Skeletal muscle cell (primary cell): ENCODE measurements around the gene UGT1A5.
"Not testable (repeated sequence)": the region's sequence is repeated elsewhere in the genome, so short reads cannot be mapped to it uniquely, and the experiment has no call there.

Source experiments
- DNase-seq: peaks from one replicate; pipeline ENCODE4 v3.0.0-alpha.2; 2010; ENCODE audit warnings: low read depth
- H3K4me3 ChIP-seq: 2 replicates; pipeline ENCODE4 v1.5.1; 2011; ENCODE audit warnings: low read depth, mild to moderate bottlenecking, control low read depth, low read length, moderate library complexity

The UGT1A5 gene

DNA sequence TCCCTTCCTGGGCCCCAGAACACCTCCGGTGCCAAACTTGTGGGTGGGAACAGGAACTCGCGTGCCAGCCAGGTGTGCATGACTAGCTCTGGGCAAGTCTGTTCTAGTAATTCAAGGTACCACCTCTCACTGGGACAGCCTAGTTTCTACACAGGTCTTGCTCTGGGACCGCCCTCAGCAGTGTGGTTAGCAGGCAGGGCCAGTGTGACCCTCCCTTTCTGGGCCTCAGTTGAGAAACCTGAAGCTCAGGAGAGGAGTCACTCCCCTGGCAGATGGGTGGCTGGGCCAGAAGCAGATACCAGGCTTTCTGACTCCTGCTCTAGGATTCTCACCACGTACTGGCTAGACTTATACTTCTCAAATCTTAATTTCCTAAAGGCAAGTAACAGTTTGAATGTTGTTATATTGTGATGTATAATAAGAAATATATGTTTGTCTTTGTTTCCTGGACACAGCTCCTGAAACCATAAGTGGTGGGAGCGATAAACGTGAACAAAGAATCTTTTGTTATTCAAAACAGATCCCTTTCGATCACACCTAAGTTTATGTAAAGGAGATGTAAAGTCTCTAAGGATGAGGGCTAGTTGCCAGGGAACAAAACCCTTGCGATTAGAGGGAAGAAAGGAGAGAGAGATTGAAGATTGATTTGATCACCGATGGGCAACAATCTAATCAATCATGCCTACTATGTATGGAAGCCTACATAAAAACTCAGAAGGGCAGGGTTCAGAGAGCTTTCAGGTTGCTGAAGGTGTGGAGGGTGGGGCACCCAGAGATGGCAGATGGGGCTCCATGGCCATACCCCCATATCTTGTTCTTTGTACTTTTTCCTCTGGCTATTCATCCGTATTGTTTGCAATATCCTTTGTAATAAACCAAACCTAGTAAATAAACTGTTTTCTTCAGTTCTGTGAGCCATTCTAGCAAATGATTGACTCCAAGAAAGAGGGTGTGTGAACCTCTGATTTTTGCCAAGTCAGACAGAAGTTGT lies 21.0 kb upstream of the UGT1A5 start:
- DNase-seq: no peak
- no peak overlapping the region for H3K4me3 ChIP-seq

DNA sequence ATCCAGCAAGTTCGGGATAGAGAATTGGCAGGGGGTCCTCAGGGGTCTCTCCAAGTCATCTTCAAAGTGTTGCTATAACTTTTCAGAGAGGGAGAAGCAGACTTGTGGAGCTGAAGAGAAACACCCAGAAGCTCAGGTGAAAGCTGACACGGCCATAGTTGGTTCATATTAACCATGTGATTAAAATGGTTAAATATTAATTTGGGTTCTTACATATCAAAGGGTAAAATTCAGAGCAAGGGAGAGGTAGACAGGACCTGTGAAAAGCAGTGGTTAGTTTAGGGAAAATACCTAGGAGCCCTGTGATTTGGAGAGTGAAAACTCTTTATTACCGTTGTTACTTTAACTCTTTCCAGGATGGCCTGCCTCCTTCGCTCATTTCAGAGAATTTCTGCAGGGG lies 20.1 kb upstream of the UGT1A5 start, which contains the start of gene UGT1A6:
UGT1A6 (plus strand) TSS at position 243 of the 400 bp plus-strand sequence; CDS start at position 358, 115 bp downstream.
- no peak for DNase-seq
- no peak within 1 kb of the TSS for H3K4me3 ChIP-seq

DNA sequence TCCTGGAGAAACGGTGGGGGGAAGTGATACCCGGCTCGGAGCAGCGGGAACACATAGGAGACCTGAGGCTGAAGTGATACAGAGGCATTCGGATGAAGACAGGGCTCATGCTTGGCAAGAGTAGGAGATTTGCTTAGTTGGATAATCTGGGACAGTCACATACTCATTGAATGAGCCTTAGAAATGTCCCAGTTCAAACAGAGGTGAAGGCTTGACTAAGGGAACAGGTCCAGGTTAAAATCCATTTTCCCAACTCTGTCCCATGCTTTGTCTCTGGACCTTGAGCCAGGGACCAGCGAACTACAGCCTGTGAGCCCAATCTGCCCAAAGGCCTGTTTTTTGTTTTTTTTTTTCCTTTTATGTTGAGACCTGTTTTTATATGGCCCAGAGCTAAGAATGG lies 18.7 kb upstream of the UGT1A5 start:
- DNase-seq: no peak
- no peak overlapping the region for H3K4me3 ChIP-seq

DNA sequence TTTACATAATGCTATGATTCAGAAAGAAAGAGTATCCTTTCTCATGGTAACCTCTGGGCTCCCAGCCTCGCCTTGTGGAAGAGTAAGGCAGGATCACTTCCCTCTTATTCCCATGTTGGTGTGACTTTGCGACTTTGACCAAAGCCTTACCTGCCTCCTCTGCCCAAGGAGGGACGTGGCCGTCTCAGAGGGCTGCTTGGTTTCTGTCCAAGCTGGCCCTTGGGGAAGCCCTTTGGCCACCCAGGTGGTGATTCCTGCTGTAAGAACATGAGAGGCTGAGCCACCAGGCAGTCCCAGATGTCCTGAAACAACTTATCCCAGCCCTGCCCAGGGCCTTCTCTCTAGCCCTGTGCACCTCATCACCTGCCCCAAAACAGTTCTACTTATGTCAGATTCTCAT lies 14.0 kb upstream of the UGT1A5 start:
- no peak for DNase-seq
- H3K4me3 ChIP-seq: no peak overlapping the region

DNA sequence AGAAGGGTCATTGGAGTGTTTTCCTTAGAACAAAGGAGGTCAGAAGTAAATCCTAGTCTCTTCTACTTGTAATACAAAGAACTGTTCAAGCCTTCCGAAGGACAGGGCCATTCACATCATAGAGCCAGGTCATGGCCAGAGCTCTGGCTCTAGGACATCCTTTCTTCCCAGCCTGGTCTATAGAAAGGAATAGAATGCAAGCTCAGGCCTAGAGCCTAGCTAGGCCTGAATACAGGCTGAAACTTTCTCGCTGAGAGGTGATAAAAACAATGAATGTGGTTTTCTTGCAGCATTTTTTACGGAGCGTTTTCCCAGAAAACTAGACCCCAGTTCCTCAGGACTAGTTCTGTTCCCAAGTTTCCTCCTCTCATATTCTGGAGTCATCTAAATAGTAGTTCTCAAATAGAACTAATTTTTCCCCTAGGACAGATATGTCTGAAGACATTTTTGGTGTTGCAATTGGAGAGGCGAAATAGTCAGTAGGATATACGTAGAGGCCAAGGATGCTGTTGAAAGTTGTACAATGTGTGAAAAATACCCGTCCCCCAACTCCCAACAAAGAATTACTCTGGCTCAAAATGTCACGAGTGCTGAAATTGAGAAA lies 13.2 kb upstream of the UGT1A5 start:
- no peak for DNase-seq
- H3K4me3 ChIP-seq: no peak overlapping the region

DNA sequence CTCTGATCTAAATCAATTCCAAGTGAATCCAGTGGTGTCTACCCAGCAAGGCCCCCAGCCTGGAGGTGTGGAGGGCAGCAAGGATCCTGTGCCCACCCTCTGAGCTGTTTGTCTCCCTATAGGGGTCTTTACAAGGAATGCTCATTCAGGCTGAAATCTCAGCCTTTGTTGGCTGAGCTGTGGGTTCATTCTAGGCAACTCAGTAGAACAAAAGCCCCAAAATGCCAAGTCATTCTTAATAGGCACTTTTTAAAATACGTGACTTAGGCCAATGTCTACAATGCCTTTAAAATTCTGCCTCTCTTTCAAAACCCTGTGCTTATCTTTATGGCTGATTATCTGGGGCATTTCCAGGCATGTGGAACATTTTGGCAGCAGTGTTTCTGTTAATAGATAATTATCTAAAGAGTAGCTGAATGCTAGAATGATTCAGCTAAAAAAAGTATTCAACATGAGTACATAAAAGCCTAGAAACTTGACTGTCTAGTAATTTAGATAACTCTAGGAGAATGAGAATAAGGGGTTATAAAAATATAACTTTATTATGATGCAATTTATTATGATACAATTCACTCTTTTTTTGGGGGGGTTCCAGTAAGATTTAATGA lies 12.6 kb upstream of the UGT1A5 start:
- H3K4me3 ChIP-seq: no peak overlapping the region
- DNase-seq: no peak

DNA sequence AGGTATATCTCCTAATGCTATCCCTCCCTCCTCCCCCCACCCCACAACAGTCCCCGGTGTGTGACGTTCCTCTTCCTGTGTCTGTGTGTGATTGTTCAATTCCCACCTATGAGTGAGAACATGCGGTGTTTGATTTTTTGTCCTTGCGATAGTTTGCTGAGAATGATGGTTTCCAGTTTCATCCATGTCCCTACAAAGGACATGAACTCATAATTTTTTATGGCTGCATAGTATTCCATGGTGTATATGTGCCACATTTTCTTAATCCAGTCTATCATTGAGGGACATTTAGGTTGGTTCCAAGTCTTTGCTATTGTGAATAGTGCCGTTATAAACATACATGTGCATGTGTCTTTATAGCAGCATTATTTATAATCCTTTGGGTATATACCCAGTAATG lies 11.9 kb upstream of the UGT1A5 start:
- not testable (repeated sequence) for H3K4me3 ChIP-seq, DNase-seq

DNA sequence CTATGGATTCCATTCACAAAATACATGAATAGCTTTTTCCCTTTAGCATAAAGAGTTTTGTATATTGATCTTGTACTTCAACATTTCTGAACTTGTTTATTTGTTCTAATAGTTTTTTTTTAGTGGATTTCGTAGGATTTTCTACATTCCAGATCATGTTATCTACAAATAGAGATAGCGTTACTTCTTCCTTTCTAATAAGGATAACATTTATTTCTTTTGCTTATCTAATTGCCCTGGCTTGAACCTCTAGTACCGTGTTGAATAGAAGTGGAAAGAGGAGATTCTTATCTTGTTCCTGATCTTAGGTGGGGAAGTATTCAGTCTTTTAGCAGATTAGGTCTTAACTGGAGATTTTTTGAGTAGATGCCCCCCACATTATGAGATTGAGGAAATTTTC lies 10.5 kb upstream of the UGT1A5 start:
- no peak overlapping the region for H3K4me3 ChIP-seq
- no peak for DNase-seq

DNA sequence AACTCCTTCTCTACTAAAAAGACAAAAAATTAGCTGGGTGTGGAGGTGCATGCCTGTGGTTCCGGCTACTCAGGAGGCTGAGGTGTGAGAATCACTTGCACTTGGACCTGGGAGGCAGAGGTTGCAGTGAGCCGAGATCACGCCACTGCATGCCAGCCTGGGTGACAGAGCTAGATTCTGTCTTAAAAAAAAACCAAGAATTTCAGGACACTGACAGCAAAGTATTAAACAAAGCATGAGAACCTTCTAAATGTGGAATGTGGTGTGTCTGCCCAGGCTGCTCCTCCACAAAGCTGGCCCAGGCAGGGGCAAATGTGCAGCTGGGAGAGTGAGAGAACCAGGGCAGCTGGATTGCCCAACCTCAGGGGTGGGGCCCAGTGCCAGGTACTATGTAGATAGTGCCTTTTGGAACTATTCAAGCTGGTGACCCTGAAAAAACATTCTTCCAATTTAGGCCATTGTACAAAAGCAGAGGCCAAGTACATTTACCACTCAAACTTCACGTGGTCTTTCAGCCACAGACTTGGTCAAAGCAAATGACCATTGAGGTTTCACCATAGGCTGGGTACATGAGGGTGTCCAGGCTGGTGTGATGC lies 6.7 kb upstream of the UGT1A5 start:
- no peak for DNase-seq
- H3K4me3 ChIP-seq: no peak overlapping the region

DNA sequence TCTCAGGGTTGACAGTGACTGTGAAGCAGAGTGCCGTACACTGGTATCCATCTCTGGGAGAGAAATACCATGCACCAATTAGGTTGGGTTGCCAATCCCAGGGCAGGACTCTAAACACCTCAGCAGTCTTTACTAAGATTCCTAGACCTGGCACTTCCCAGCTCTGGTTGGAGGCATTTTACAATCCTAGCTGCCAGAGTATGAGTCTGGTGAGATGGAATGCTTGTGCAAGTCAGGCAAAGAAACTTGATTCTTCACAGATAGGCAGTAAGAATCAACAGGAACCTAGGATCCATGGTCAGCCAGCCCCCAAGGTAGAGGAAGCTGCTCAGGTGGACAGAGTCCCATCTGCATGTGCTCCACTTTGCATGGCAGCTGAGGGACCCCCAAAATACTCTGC lies 6.0 kb upstream of the UGT1A5 start:
- peak; percentile 3 for DNase-seq
- H3K4me3 ChIP-seq: no peak overlapping the region

DNA sequence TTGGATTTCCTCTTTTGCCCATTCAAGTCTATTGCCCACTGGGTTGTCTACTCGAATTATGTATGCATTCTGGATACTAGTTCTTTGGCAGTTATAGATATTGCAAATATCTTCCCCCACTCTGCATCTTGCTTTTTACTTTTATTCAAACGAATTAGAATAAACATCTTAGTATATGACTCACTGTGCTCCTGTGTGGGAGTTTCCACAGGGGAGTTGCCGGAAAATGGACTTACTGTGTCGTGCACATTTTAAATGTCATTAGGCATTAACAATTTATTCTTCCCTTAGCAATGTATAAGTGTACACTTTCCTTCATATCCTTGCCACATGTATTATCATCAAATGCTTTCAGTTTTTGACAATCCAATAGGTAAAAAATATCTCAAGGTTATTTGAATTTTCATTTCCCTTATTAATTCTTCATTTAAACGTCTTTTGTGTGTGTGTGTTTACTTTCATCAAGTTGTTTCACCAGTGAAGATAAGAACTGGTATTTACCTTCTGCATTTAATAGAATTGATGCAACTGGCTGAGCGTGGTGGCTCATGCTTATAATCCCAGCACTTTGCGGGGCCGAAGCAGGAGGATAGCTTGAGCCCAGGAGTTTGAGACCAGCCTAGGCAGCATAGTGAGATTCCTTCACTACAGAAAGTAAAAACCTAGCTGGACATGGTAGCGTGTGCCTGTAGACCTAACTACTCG lies 4.6 kb upstream of the UGT1A5 start:
- peak; percentile 1 for DNase-seq
- no peak overlapping the region for H3K4me3 ChIP-seq

DNA sequence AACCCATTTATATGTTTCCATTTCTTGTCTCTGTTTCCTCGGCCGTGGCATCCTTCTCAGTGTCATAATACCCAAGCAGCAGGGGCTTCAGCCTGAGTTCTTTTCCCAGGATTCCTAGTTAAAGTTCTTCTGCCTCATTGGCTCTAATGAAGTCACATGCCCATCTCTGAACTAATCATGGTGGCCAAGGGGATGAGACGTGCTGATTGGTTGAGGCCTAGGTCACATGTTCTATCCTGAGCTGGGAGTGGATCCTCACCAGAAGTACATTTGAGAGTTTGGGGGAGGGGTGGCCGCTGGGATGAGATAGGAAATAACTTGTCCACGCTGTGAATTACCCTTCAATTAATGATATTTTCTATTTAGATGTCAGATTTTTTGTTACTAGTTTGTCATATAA lies 3.8 kb upstream of the UGT1A5 start:
- DNase-seq: no peak
- H3K4me3 ChIP-seq: no peak overlapping the region

DNA sequence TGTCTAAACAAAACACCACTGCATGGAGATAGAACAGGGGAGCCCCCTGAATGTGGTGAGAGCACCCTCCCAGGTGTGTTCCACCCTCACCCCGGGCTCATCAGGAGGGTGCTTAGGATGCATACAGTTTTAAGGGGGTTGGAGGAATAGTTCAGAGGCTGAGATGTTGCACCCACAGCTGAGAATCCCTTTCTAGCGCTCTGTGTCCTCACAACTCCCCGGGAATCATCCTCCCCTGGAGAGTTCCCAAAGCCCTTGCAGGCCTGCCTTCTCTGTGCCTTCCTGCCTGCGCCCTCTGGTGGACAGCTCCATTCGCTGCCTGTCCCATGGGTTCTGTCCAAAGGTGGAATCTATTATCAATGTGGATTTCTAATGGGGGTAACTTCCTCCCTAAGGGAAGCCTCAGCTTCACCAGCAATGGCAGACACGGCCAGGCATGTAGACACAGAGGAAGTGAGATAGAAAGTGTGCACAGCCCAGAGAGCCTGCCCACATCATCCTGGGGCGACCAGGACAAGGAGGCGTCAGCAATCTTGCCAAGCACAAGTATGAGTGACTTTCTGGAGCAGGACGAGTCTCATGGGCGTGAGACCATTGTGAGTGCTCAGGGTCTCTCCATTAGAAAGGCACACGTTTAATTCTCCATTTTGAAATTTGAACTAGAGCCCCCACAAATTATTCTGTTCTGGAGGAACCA lies 1.2 kb upstream of the UGT1A5 start:
- DNase-seq: peak; percentile 21
- no peak overlapping the region for H3K4me3 ChIP-seq

DNA sequence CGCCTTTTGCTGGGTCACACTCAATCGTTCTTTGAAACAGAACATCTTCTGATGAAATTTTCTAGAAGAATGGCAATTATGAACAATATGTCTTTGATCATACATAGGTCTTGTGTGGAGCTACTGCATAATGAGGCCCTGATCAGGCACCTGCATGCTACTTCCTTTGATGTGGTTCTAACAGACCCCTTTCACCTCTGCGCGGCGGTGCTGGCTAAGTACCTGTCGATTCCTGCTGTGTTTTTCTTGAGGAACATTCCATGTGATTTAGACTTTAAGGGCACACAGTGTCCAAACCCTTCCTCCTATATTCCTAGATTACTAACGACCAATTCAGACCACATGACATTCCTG lies 532 bp downstream of the UGT1A5 start:
- no peak overlapping the region for H3K4me3 ChIP-seq
- DNase-seq: no peak

DNA sequence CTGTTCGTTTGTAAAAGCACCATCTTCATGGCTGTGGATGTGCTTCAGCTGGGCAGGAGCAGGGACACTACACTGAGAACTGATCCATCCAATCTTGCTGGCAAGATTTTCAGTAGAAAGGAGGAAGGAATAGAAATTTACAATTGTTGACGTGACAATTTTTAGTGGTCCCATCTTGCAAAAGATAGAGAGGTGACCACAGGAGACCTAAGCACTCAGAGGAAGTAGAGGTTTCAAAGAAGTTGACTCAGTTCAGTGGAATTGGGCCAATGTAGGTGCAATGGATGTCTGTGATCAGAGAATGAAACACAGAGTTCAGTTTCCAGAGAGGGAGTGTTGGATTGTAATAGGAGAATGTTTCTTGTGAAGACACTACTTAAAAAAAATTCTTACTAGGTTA lies 1.4 kb downstream of the UGT1A5 start:
- H3K4me3 ChIP-seq: no peak overlapping the region
- no peak for DNase-seq

DNA sequence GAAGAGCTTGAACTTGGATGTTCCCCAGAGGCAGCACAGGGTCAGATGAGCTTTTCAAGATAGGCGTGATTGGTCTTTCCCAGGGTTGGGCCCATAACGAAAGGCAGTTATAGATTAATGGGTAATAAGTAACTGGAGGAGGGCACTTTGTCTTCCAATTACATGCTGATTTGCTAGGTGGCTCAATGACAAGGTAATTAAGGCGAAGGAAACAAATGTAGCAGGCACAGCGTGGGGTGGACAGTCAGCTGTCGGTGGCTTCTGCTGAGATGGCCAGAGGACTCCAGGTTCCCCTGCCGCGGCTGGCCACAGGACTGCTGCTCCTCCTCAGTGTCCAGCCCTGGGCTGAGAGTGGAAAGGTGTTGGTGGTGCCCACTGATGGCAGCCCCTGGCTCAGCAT lies 5.8 kb downstream of the UGT1A5 start, which contains the start of gene UGT1A4:
UGT1A4 (plus strand) TSS at position 185 of the 400 bp plus-strand sequence; CDS start at position 270, 85 bp downstream.
- H3K4me3 ChIP-seq: no peak within 1 kb of the TSS
- no peak for DNase-seq

DNA sequence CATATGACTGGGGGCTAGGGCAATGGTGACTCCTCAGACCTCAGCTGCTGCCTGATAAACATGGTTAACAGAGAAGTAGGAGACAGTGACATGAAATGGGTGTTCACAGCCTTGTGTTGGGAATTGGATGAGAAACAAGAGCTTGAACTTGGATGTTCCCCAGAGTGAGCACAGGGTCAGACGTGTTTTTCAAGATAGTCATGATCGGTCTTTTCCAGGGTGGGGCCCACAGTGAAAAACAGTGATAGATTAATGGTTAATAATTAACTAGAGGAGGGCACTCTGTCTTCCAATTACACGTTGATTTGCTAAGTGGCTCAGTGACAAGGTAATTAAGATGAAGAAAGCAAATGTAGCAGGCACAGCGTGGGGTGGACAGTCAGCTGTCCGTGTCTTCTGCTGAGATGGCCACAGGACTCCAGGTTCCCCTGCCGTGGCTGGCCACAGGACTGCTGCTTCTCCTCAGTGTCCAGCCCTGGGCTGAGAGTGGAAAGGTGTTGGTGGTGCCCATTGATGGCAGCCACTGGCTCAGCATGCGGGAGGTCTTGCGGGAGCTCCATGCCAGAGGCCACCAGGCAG lies 16.1 kb downstream of the UGT1A5 start, which contains the start of gene UGT1A3:
UGT1A3 (plus strand) TSS at position 320 of the 579 bp plus-strand sequence; CDS start at position 405, 85 bp downstream.
- DNase-seq: no peak
- H3K4me3 ChIP-seq: no peak within 1 kb of the TSS

DNA sequence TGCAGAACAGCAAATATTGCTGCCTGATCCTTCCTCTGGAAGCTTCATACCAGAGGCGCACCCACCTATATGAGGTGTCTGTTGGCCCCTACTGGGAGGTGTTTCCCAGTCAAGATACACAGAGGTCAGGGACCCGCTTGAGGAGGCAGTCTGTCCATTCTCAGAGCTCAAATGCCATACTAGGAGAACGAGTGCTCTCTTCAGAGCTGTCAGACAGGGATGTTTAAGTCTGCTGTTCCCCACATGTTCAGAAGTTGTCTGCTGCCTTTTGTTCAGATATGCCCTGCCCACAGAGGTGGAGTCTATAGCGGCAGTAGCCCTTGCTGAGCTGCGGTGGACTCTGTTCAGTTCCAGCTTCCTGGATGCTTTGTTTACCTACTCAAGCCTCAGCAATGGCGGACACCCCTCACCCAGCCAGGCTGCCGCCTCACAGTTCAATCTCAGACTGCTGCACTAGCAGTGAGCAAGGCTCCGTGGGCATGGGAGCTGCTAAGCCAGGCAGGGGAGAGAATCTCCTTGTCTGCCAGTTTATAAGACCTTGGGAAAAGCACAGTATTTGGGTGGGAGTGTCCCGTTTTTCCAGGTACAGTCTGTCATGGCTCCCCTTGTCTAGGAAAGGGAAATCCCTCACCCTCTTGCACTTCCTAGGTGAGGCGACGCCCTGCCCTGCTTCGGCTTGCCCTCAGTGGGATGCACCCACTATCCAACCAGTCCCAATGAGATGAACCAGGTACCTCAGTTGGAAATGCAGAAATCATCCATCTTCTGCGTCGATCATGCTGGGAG lies 24.4 kb downstream of the UGT1A5 start:
- DNase-seq, H3K4me3 ChIP-seq: not testable (repeated sequence)
